Thyroid gland (tissue), 4 donors: ENCODE measurements around the gene SETBP1. TPM values are rescaled to one million over a fixed set of nuclear protein-coding genes. Genes with fewer than 3 reads are reported as not detected.

Source experiments
- DNase-seq, 2 donors: peaks; one replicate each; pipeline ENCODE4 v3.0.0-alpha.2; 2019
- H3K27ac ChIP-seq, 3 donors: fragments of 200-600 bp; sonication (generic); 1 replicate in 2 of 3; 2 replicates in 1 of 3; pipeline ENCODE4 v1.5.1; 2016 to 2019; ENCODE audit warnings: mild to moderate bottlenecking in 1 of 3, moderate library complexity in 1 of 3
- H3K27me3 ChIP-seq: fragments of 200-600 bp; sonication (generic); one replicate; pipeline ENCODE4 v1.5.1; 2019
- H3K36me3 ChIP-seq, 2 donors: fragments of 200-600 bp; sonication (generic); one replicate each; pipeline ENCODE4 v1.5.1; 2016 to 2019
- H3K4me1 ChIP-seq, 2 donors: fragments of 200-600 bp; sonication (generic); one replicate each; pipeline ENCODE4 v1.5.1; 2017 to 2019
- H3K4me3 ChIP-seq, 3 donors: fragments of 200-600 bp; sonication (generic); replicated peaks in 1 of 3; 1 replicate in 2 of 3; 2 replicates in 1 of 3; pipeline ENCODE4 v1.5.1; 2016; ENCODE audit warnings: mild to moderate bottlenecking in 1 of 3
- H3K9me3 ChIP-seq: fragments of 200-600 bp; sonication (generic); one replicate; pipeline ENCODE4 v1.5.1; 2017
- CTCF ChIP-seq, 6 experiments: fragments of 200-600 bp in 3 of 6; fragments of 450-650 bp in 3 of 6; sonication (generic) in 3 of 6; IDR thresholded peaks; one replicate each; pipeline ENCODE4 v1.5.1; 2016 to 2019; ENCODE audit warnings: antibody characterized with exemption in 6 of 6, mild to moderate bottlenecking in 2 of 6, inconsistent platforms in 1 of 6, moderate library complexity in 1 of 6
- POLR2A ChIP-seq, 2 donors: fragments of 450-650 bp; IDR thresholded peaks; one replicate each; pipeline ENCODE4 v1.6.1; 2017; ENCODE audit warnings: antibody characterized with exemption in 2 of 2, mild to moderate bottlenecking in 2 of 2, moderate library complexity in 1 of 2
- WGBS, 2 donors: methylation state at CpG; one replicate each; pipeline ENCODE4 v1.1.5; 2017; 5-methylcytosine and 5-hydroxymethylcytosine counted together
- intact Hi-C: fragments of 100-400 bp; cut with DNase I; formaldehyde crosslinking; loops from one replicate; pipeline ENCODE4 v1.15.1; 2023
- total RNA-seq, 4 donors: library from RNA; depleted of rRNA; stranded (reverse); fragments of >200 nt; gene quantifications; one replicate each; pipeline ENCODE4 v1.2.3, GENCODE V29; 2016

SETBP1 gene
- total RNA-seq, 4 donors from 2014 or later, result 32.1 to 72.0 (median 42.0) TPM

DNA sequence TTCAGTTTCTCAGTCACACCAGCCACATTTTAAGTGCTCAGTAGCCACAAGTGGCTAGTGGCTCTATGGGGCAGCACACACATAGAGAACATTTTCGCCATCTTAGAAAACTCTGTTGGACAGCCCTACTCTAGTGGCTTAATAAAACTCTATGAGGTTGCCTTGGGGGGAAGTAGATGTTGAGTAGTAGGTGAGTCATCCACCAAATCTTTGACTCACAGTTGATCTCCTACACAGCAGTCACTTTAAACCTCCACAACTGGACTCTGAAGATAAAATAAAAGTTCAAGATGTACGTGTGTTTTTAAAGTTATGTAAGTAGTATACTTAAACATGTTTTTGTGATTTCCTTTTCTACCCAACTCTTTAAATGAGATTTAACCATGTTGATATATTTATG is 379.0 kb downstream of the SETBP1 start:
- H3K4me1 ChIP-seq, result peaks cover 5 to 7% of the 10 kb centered on the region in 2 donors

GRCh38 chr18:45060102-45060501 is 379.4 kb downstream of the SETBP1 start:
- no peak for DNase-seq
- Histone ChIP-seq H3K4me3 (no peak overlapping the region), H3K27ac (no peak overlapping the region), H3K4me1 (peaks cover 5 to 7% of the 10 kb centered on the region in 2 donors), H3K27me3 (no peaks in the 10 kb centered on the region), H3K9me3 (no peaks in the 10 kb centered on the region), H3K36me3 (peaks cover 0 to 4% of the 10 kb centered on the region in 2 donors)
- TF ChIP-seq POLR2A (IDR thresholded peaks at IDR 0.05) (no peak), CTCF (IDR thresholded peaks at IDR 0.05) (no peak)
- intact Hi-C loops, result no loop called here

More for the DNA sequence above, 379.0 kb downstream of the SETBP1 start:
- 96 to 98% methylated on average over 2 of the region's 2 CpGs for WGBS, 2 donors
- H3K36me3 ChIP-seq, result peaks cover 0 to 4% of the 10 kb centered on the region in 2 donors
- no peaks in the 10 kb centered on the region for H3K9me3 ChIP-seq
- intact Hi-C loops, result no loop called here
- H3K27me3 ChIP-seq, result no peaks in the 10 kb centered on the region
- TF ChIP-seq CTCF (IDR thresholded peaks at IDR 0.05) (no peak), POLR2A (IDR thresholded peaks at IDR 0.05) (no peak)
- DNase-seq, result no peak
- H3K4me3 ChIP-seq, result no peak overlapping the region
- H3K27ac ChIP-seq, result no peak overlapping the region

GRCh38 chr18:45061359-45061758 is 380.7 kb downstream of the SETBP1 start:
- intact Hi-C loops, result no loop called here
- Histone ChIP-seq H3K9me3 (no peaks in the 10 kb centered on the region), H3K4me1 (peaks cover 4% of the 10 kb centered on the region in 2 donors), H3K4me3 (no peak overlapping the region), H3K36me3 (peaks cover 0 to 4% of the 10 kb centered on the region in 2 donors), H3K27ac (no peak overlapping the region), H3K27me3 (no peaks in the 10 kb centered on the region)
- WGBS, 2 donors, result 83 to 89% methylated on average over 2 of the region's 2 CpGs
- DNase-seq, result no peak
- TF ChIP-seq CTCF (IDR thresholded peaks at IDR 0.05), result no peak
- TF ChIP-seq POLR2A (IDR thresholded peaks at IDR 0.05), result no peak

GRCh38 chr18:45063246-45064038 is 382.8 kb downstream of the SETBP1 start:
- H3K27ac ChIP-seq, result no peak overlapping the region
- H3K4me3 ChIP-seq, result no peak overlapping the region
- no peaks in the 10 kb centered on the region for H3K27me3 ChIP-seq
- H3K36me3 ChIP-seq, result peaks cover 0 to 4% of the 10 kb centered on the region in 2 donors
- no peaks in the 10 kb centered on the region for H3K4me1 ChIP-seq
- 87 to 89% methylated on average over 22 to 43 of the region's 55 CpGs for WGBS, 2 donors
- TF ChIP-seq CTCF (IDR thresholded peaks at IDR 0.05), result no peak
- TF ChIP-seq POLR2A (IDR thresholded peaks at IDR 0.05), result no peak
- DNase-seq, result no peak
- intact Hi-C loops, result no loop called here
- H3K9me3 ChIP-seq, result no peaks in the 10 kb centered on the region

DNA sequence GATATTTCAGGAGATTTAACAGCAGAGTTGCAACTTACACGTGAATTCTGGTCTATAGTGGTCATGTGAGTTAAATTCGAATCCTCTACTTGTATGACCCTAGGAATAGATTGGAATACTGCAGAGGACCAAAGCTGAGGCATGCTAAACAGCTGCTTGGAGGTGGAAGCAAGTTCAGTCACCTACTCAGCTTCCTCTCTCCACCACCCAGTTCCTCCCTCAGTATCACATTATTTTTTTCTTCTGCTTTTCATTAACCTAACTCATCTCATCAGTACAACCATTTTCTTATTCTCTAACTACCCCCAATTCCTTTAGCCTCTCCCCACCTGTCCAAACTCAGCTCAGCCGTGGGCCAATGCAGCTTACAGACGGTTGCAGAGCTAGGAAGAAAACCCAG is 385.5 kb downstream of the SETBP1 start:
- no peaks in the 10 kb centered on the region for H3K9me3 ChIP-seq
- H3K27ac ChIP-seq, result no peak overlapping the region
- H3K4me1 ChIP-seq, result no peaks in the 10 kb centered on the region
- no peak overlapping the region for H3K4me3 ChIP-seq
- TF ChIP-seq POLR2A (IDR thresholded peaks at IDR 0.05), result no peak
- no peak for TF ChIP-seq CTCF (IDR thresholded peaks at IDR 0.05)
- H3K27me3 ChIP-seq, result no peaks in the 10 kb centered on the region
- peaks cover 0 to 4% of the 10 kb centered on the region in 2 donors for H3K36me3 ChIP-seq
- no peak for DNase-seq
- intact Hi-C loops, result no loop called here
- 92 to 96% methylated on average over 4 of the region's 4 CpGs for WGBS, 2 donors
